Adipocyte (in vitro differentiated cells): Measurements from ENCODE around the gene KIAA1671.

Source experiments
- DNase-seq: peaks from one replicate; pipeline ENCODE4 v3.0.0-alpha.2; 2015; ENCODE audit warnings: low read depth
- H3K27me3 ChIP-seq: replicated peaks from 2 replicates; pipeline ENCODE4 v1.7.0; 2013; ENCODE audit warnings: mild to moderate bottlenecking, low read length, moderate library complexity; ENCODE audit not compliant: control insufficient read depth, insufficient read depth
- H3K36me3 ChIP-seq: 2 replicates; pipeline ENCODE4 v1.7.0; 2013; ENCODE audit warnings: low read length, mild to moderate bottlenecking, moderate library complexity; ENCODE audit not compliant: control insufficient read depth, insufficient read depth, severe bottlenecking
- H3K4me1 ChIP-seq: 2 replicates; pipeline ENCODE4 v1.7.0; 2013; ENCODE audit warnings: mild to moderate bottlenecking, low read length, moderate library complexity; ENCODE audit not compliant: control insufficient read depth, insufficient read depth
- H3K4me3 ChIP-seq: 2 replicates; pipeline ENCODE4 v1.7.0; 2013; ENCODE audit warnings: mild to moderate bottlenecking, low read length, moderate library complexity
- H3K9ac ChIP-seq: 2 replicates; pipeline ENCODE4 v1.7.0; 2013; ENCODE audit warnings: mild to moderate bottlenecking, low read length, moderate library complexity
- H3K9me3 ChIP-seq: 2 replicates; pipeline ENCODE4 v1.7.0; 2013; ENCODE audit warnings: mild to moderate bottlenecking, low read length, moderate library complexity; ENCODE audit not compliant: control insufficient read depth

The KIAA1671 gene

DNA sequence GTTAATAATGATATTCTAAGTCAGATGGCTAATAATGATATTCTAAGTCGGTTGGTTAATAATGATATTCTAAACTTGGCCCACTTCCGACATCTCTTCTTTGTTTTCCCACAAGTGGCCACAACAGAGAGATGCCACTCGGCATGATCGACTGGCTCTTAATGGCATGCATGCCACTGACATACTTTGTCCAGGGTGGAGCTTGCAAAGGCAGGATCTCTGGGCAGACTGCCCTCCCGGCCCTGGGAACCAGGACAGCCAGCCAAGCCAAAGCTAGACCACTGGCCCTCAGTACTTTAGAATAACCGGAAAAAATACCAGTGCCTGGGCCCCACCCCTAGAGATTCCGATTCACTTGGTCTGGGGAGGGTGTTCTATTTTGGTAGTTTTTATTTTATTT is 78.1 kb downstream of the KIAA1671 start:
- H3K36me3 ChIP-seq = no peaks in the 10 kb centered on the region

DNA sequence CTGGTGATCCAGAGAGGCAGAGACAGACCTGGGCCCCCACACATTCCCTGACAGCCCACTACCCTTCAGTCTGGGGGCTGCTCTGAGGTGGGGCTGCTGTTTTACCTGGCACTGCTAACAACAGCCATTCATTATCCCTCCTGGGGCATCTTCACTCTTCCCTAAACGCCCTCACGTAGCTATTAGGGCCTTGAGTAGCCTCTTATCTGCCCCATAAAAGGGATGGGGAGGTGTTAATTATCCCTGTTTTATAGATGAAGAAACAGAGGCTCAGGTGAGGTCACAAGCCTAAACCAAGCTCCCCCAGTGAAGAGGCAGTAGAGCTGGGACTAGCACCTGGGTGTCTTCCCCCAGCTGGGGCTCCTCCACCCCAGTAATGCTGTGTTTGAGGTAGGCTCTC is 79.5 kb downstream of the KIAA1671 start:
- Histone ChIP-seq H3K9ac (no peak overlapping the region), H3K4me3 (no peak overlapping the region), H3K27me3 (no peaks in the 10 kb centered on the region), H3K9me3 (no peaks in the 10 kb centered on the region), H3K36me3 (no peaks in the 10 kb centered on the region), H3K4me1 (peaks cover 9% of the 10 kb centered on the region)
- DNase-seq = no peak

More for the DNA sequence above, 78.1 kb downstream of the KIAA1671 start:
- Histone ChIP-seq H3K4me1 (peaks cover 23% of the 10 kb centered on the region), H3K9me3 (no peaks in the 10 kb centered on the region), H3K9ac (no peak overlapping the region), H3K27me3 (no peaks in the 10 kb centered on the region), H3K4me3 (no peak overlapping the region)
- no peak for DNase-seq

DNA sequence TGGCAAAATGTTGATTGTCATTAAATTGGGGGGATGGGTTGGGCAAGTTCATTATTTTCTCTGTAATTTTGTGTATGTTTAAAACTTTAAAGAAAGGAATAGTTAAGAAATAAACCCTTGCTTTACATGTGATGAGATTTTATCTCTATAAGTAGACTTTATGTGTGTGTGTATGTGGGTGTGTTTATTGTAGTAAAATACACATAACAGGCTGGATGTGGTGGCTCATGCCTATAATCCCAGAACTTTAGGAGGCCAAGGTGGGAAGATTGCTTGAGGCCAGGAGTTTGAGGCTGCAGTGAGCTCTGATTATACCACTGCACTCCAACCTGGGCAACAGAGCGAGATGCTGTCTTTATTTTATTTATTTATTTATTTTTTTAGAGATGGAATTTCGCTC is 83.2 kb downstream of the KIAA1671 start:
- H3K4me1 ChIP-seq = no peaks in the 10 kb centered on the region

DNA sequence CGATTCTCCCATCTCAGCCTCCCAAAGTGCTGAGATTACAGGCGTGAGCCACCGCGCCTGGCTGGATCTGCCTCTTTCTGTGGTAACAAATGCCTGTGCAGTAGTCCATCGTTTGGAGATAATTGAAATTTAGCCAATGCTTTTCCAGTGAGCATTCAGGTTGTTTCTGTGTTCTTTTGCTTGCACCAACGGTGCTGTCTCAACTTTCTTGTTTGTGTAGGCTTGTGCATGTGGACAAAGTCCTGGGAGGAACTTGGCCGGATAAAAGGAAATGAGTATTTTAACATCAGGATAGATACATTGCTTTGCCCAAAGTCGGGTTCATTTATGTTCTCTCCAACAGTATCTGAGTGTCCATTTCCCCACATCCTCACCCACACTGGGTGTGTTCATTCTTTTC is 85.7 kb downstream of the KIAA1671 start:
- Histone ChIP-seq H3K9me3 (no peaks in the 10 kb centered on the region), H3K9ac (no peak overlapping the region), H3K4me1 (no peaks in the 10 kb centered on the region), H3K36me3 (no peaks in the 10 kb centered on the region), H3K4me3 (no peak overlapping the region), H3K27me3 (no peaks in the 10 kb centered on the region)
- no peak for DNase-seq

More for the DNA sequence above, 83.2 kb downstream of the KIAA1671 start:
- Histone ChIP-seq H3K4me3 (no peak overlapping the region), H3K27me3 (no peaks in the 10 kb centered on the region), H3K36me3 (no peaks in the 10 kb centered on the region), H3K9me3 (no peaks in the 10 kb centered on the region), H3K9ac (no peak overlapping the region)
- no peak for DNase-seq

DNA sequence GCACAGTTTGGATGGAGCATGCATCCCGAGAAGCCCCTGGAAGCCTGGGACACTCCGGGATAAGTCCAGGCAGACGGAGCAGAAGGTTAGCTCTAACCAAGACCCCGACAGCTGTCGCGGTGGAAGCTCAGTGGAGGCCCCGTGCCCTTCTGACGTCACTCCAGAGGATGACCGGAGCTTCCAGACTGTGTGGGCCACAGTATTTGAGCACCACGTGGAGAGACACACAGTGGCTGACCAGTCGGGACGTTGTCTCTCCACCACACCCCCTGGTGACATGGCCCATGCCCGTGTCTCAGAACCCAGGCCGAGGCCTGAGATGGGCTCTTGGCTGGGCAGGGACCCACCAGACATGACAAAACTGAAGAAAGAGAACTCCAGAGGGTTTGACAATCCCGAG is 86.3 kb downstream of the KIAA1671 start:
- no peak for DNase-seq
- Histone ChIP-seq H3K4me1 (no peaks in the 10 kb centered on the region), H3K9me3 (no peaks in the 10 kb centered on the region), H3K4me3 (no peak overlapping the region), H3K27me3 (no peaks in the 10 kb centered on the region), H3K9ac (no peak overlapping the region), H3K36me3 (no peaks in the 10 kb centered on the region)

DNA sequence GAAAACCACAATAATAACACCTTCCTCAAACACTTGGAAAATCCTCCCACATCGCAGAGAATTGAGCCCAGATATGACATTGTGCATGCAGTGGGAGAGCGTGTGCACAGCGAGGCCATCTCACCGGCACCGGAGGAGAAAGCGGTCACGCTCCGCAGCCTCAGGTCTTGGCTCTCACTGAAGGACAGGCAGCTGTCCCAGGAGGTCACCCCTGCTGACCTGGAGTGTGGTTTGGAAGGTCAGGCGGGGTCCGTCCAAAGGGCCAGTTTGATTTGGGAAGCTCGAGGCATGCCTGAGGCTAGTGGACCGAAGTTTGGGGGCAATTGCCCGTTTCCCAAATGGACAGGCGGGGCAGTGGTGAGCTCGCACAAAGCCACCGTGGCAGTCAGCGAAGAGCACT is 86.7 kb downstream of the KIAA1671 start:
- H3K4me3 ChIP-seq = no peak overlapping the region
- H3K27me3 ChIP-seq = no peaks in the 10 kb centered on the region
- no peak for DNase-seq
- no peaks in the 10 kb centered on the region for H3K9me3 ChIP-seq
- H3K4me1 ChIP-seq = no peaks in the 10 kb centered on the region
- H3K9ac ChIP-seq = no peak overlapping the region
- no peaks in the 10 kb centered on the region for H3K36me3 ChIP-seq

DNA sequence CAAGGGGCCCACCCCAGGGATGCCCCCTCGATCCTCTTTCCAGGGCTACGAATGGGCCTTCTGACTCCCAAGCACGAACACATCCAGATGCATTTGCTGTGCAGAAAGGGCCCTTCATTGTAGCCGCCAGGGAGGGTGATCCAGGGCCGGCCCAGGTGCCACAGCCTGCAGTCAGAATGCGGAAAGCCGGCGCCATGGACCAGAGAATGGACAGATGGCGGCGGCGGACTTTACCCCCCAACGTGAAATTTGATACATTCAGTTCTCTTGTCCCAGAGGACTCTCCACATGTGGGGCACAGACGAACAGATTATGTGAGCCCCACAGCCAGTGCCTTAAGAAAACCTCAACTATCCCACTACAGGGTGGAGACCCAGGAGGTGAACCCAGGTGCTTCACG is 87.2 kb downstream of the KIAA1671 start:
- Histone ChIP-seq H3K36me3 (no peaks in the 10 kb centered on the region), H3K27me3 (no peaks in the 10 kb centered on the region), H3K9ac (no peak overlapping the region), H3K4me3 (no peak overlapping the region), H3K4me1 (no peaks in the 10 kb centered on the region), H3K9me3 (no peaks in the 10 kb centered on the region)
- no peak for DNase-seq

DNA sequence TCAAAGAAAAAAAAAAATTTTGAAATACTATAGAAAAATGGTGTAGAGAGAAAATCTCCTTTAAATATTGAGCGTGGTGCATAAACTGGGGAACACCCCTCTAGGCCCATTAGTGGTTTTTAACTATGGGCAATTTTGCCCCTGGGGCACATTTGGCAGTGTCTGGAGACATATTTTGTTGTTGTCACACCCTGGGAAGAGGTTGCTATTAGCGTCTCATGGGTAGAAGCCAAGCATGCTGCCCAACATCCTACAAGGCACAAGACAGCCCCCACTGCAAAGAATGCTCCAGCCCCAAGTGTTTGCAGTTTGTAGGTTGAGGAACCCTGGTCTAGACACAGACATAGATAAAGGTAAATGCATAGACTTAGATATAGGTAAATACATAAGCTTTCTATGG is 92.6 kb downstream of the KIAA1671 start:
- DNase-seq = no peak
- no peaks in the 10 kb centered on the region for H3K4me1 ChIP-seq
- no peaks in the 10 kb centered on the region for H3K9me3 ChIP-seq
- H3K36me3 ChIP-seq = no peaks in the 10 kb centered on the region
- H3K9ac ChIP-seq = no peak overlapping the region
- no peaks in the 10 kb centered on the region for H3K27me3 ChIP-seq
- H3K4me3 ChIP-seq = no peak overlapping the region

DNA sequence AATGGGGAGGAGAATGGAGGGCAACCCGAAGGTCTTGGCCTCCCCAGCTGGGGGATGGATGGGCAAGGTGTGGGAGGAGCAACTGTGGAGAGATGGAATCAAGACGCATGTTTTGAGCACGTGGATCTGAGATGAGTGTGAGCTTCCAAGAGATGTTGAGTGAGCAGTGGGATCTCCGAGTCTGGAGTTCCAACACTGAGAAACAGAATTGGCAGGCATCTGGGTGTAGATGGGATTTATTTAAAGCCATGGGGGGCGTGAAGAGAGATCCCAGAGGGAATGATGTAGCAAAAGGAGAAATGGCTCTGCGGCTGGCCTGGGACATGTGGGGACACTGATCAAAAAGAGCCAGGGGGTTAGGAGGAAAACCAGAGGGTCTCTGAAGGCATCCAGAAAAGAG is 95.6 kb downstream of the KIAA1671 start:
- H3K9me3 ChIP-seq = peaks cover 5% of the 10 kb centered on the region
- no peak overlapping the region for H3K4me3 ChIP-seq

DNA sequence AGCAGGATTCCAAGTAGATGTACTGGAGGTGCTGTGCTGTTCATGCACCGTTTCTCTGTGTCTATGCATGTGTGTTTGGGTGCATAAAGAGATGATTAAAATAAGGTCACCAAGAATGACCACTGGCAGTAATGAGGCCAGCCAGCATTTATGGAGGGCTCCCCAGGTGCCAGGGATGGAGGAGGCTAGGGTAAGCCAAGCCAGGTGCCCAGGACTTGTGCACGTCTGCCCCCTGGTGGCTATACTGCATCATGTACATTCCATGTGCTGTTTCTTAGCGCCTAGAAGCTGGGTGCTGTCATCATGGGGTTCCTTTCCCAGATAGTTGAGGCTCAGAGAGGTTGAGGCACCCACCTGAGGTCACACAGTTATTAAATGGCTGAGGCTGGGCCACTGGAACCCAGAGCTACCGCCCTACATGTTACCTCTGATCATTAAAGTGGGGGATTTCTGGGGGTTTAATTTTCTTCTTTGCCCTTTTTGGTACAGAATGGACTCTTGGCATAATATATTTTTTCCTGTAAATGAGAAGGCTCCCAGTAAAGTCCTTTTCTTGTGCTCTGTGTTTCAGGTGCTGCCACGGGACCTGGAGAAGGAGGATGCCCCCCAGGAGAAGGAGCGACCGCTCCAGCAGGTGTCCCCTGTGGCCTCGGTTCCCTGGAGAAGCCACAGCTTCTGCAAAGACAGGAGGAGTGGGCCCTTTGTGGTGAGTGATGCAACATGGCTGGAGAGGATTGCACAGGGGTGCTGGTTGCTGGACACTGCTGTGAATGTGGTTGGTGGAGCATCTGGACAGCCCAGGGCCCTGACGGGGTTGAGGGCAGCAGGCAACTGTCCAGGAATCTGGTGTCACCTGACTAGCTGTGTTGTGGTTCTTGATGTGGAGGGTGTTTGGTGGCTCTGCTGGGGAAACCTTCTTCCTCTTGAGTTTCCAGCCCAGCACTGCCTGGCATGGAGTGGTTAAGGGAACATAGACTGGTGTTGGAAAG is 96.4 kb downstream of the KIAA1671 start:
- Histone ChIP-seq H3K4me1 (no peaks in the 10 kb centered on the region), H3K27me3 (no peaks in the 10 kb centered on the region), H3K9me3 (peaks cover 5% of the 10 kb centered on the region), H3K4me3 (no peak overlapping the region), H3K36me3 (no peaks in the 10 kb centered on the region), H3K9ac (no peak overlapping the region)
- DNase-seq = peak; percentile 82

More for the DNA sequence above, 95.6 kb downstream of the KIAA1671 start:
- Histone ChIP-seq H3K27me3 (no peaks in the 10 kb centered on the region), H3K9ac (no peak overlapping the region), H3K4me1 (no peaks in the 10 kb centered on the region), H3K36me3 (no peaks in the 10 kb centered on the region)
- DNase-seq = no peak

DNA sequence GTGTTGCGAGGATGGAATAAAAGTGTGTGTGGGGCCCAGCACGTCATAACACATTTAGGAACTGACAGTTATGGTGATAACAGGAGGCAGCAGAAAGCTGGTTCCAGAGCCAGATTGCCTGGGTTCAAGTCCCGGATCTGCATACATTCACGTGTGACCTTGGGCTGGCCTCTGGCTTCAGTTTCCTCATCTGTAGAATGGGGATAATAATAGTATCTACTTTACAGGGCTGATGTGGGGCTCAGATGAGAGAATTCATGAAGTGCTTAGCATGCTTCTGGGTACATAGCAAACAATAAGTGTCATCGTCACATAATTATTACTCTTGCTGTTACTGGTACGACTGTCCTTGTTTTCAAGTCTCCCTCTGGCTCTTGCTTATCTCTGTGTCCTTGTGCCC is 97.3 kb downstream of the KIAA1671 start:
- no peak overlapping the region for H3K4me3 ChIP-seq
- no peak for DNase-seq
- peaks cover 5% of the 10 kb centered on the region for H3K9me3 ChIP-seq
- H3K9ac ChIP-seq = no peak overlapping the region
- H3K36me3 ChIP-seq = no peaks in the 10 kb centered on the region
- H3K4me1 ChIP-seq = no peaks in the 10 kb centered on the region
- no peaks in the 10 kb centered on the region for H3K27me3 ChIP-seq
